HG02970 (cell line): Measurements from ENCODE around the gene IFNA5.
A peak's percentile ranks its signal among the peaks of the same experiment; 100 is the strongest.

Source experiments
- ATAC-seq: cut with Tn5 transposase; IDR thresholded peaks from one replicate; pipeline ENCODE4 v1.9.1; 2021; ENCODE audit warnings: mild to moderate bottlenecking, moderate library complexity, moderate number of reproducible peaks; ENCODE audit not compliant: unreplicated experiment, low FRiP score

Gene IFNA5

GRCh38 chr9:21305213-21305612, at the start of gene IFNA5:
IFNA5 (minus strand) TSS chr9:21305313; CDS start chr9:21305256, 57 bp downstream.
- ATAC-seq, result no peak

GRCh38 chr9:21350787-21351186, 45.7 kb upstream of the IFNA5 start, which contains the start of gene IFNA6:
IFNA6 (minus strand) TSS chr9:21350887; CDS start chr9:21350887, 0 bp downstream.
- ATAC-seq, result no peak

GRCh38 chr9:21348430-21348970, 43.4 kb upstream of the IFNA5 start:
- no peak for ATAC-seq

- ATAC-seq, result no peak
Observed at GRCh38 chr9:21340735-21341134, 35.6 kb upstream of the IFNA5 start.

DNA sequence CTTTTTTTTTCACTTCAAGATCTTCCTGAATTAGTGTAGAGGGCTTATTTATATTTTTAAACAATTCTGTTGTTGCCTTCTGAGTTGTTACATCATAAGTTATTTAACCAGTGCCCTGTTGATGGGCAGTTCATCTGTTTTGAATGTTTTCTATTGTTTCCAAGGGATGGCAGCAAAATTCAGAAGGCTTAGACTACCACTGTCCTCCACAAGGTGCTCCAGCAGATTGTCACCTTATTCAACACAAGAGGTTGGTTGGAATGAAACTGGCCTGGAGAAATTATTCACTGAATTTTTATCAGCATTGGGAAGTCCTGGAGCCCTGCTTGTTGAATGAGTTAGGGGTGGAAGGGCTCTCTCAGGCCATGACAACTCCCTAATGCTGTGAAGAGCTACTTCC, 31.3 kb upstream of the IFNA5 start:
- ATAC-seq, result no peak

DNA sequence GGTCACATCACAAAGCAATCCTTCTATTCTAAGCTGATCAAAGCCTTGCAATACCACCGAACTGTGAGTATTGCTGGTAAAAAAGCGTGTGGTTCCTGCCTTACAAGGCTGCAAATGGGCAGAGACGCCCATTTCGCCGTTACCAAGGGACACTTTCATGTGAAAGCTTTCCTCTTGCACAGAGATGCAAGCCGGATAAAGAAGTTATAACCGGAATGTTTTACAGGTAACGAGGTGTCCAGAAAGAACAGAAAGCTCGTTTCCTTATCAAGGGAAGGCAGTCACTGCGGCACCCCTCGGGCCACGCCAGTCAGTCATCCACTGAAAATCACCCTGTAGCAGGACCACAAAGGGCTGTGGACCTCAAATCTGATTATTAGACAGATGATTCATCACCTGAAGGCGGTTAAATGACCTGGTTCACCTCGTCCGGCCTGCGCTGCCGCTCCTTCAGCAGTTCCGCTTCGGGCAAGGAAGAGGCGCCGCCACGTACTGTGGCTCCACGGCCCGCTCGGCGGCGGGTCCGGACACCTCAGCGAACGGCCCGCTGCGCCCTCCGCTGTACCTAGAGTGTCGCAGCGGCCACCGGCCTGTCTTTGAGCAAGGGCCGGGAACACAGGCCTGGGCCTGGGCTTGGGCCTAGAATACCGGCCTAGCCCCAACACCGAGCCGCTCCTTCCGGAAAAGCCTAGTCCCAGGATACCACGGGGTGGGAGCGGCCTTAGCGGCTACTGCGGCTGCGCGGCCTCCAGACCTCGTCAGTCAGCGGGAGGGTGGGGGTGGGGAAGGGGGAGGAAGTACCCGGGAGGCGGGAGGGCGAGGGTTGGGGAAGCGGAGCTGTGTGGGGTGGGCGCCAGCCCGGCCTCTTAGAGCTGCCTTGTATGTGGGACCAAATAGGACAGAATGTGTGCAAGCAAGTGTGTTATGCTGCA, 29.9 kb upstream of the IFNA5 start, which contains the start of gene KLHL9:
TSS of gene KLHL9 (minus strand) at position 704 of the 932 bp plus-strand sequence. CDS start at position 159, 545 bp downstream.
- peak; percentile 90 for ATAC-seq

DNA sequence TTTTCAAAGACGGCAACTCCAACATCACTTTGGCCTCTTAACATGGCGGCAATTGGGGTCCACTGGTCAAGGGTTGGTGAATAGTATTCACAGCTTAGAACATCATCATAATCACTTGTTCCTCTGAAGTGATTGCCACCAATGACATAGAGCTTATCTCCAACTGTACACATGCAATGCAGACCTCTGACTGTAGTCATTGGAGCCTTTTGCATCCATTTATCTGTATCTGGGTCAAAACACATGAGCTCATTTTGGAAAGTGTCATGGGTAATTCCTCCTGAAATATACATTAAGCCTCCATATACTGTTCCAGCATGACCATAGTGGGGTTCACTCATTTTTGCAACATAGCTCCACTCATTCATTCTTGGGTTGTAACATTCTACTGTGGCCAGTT, 28.1 kb upstream of the IFNA5 start:
- no peak for ATAC-seq

GRCh38 chr9:21331676-21332402, 26.7 kb upstream of the IFNA5 start:
- ATAC-seq, result no peak

GRCh38 chr9:21326526-21327139, 21.5 kb upstream of the IFNA5 start:
- no peak for ATAC-seq

DNA sequence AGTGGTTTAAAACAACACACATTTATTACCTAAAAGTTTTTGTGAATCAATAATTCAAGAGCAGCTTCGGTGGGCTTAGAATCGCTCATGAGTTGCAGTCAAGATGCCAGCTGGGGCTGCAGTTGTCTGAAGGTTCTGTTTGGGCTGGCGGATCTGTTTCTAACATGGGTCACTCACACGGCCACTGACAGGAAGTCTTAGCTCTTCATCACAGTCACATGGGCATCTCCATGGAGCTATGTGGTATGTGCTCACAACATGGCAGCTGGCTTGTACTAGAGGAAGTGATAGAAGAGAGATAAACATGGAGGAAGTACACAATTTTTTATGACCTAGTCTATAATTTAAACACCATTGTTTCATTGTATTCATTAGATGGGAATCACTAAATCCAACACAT, 18.9 kb upstream of the IFNA5 start:
- no peak for ATAC-seq

DNA sequence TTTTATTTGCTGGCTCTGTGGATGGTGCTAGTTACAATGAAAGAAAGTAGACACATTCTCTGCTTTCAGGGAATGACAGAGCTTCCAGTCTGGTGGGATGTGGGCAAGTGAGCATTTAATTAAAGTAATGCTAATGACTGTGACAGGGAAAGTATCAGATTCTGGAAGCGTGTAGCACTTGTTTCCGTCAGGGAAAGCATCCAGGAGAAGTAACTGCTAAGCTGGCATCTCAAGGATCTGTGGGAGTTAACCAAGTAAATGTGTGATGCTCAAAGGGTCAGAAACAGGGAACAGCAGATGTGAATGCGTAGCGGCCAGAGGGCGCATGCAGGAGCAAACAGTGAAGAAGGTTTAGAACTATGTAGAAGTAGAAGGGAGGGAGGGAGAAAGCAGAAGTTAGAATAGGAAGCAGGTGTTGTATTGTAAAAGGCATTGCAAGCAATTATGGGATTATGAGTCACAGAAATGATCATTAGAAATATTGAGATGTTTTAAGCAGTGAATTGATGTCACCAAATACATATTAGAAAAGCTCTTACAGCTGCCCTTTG, 17.9 kb upstream of the IFNA5 start:
- ATAC-seq, result no peak

DNA sequence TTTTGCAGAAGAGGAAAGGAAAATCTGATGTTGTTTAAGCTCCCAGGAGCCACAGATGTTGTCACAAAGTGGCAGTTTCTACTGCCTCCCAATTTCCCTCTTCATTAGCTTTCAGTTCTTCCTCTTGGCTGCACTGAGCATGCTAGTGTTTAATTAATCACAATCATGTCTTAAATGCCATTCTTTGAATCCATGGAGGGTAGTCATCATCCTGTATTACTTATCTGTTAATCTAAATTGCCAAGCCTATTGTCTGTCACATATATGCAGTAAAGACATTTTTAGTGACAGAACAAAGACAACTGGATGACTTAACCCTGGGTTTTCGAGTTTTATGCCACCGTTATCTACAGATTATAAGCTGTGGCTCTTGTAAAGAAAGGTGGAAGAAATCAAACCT, 15.4 kb upstream of the IFNA5 start:
- no peak for ATAC-seq

DNA sequence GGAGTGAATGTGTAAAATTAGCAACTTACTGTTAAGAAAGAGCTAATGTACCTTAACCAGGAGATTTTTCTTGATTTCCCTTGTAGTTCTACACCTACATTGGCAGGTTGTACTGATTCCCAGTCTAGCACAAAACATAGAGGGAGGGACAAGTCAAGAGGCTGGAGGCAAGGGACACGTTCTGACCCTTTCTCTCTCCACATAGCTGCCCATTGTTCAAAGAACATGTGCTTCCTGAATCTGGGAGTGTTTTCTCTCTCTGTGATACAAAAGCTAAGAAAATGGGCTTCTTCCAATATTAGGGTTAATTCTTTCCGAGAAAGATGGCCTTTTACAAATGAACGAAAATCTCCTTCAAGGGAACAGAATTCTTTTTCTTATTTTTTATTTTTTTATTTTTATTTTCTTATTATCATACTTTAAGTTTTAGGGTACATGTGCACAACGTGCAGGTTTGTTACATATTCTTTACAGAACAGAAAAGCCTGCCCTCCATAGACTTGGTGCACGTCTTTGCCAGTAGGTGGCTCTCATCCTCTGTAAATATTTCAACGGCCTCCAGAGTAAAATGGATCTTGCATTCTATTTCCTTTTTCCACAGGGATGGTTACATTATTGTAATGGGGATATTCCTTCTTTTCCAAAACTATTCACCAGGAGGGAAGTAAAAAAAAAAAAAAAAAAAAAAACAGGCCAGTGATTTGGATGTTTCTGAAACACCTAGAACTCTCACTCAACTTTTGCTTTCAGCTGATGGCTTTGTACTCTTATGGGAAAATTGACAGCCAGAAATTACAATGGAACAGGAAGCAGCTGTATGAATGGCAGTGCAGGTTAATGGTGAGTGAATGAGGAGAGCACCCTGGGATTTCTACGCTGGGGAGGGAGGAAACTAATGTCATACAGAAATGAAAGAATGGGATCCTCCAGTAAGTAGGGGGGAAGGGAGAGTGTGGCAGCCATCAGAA, 13.1 kb upstream of the IFNA5 start:
- no peak for ATAC-seq

- ATAC-seq, result no peak
Observed at GRCh38 chr9:21316860-21317259, 11.7 kb upstream of the IFNA5 start.

DNA sequence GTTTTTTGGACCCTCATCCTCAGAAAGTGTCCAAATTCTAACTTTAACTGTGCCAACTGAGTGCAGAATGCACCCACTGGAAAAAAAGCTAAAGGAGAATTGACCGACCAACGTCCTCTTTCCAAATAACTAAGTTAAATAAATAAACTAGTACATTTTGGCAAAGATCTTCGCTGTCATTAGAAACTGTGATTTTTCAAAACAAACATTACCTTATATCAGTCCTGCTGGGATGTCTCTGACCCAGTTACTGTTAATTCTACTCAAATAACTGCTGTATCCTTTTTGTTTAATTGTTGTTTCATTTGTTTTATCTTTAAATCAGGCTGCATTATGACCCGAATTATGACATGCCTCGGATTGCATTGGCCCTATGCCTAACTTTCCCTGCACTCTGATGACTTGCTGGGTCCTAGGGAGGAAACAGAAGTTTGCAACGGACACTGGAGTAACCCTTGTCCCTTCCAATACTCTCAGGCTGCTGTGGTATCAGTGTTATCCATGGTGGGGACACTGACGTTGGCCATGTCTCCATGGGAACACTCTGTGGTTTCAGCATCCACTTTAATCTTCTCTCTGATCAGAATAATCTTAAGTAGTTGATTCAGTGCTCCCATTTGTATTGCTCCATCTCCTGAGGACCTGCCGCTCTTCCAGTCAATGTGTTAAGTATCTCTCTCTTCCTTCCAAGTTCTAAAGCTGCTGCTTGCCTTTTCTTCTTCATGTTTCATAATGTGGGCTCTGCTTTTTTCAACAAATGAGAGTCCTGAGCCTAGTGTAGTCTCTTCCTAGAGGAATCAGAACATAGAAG, 11.1 kb upstream of the IFNA5 start:
- ATAC-seq, result no peak

GRCh38 chr9:21314152-21314551, 9.0 kb upstream of the IFNA5 start:
- ATAC-seq, result no peak

DNA sequence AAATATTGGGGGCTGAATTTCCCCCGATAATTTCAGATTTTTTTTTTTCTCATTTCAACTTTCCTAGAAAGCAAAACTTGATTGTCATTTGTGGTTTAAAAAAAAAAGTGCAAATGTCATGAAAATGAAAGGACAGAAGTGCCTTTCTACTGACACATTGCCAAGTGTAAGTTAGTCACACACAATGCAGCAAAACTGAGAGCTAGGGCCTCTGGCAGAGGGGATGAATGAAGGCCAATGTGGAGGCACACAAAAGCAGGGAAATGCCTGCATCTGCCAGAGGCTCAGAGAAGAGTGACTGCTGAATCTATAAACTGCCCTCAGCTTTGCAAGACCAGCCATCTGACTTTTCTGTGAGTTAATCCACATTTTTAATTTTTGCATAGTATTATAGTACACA, 6.8 kb upstream of the IFNA5 start:
- no peak for ATAC-seq

DNA sequence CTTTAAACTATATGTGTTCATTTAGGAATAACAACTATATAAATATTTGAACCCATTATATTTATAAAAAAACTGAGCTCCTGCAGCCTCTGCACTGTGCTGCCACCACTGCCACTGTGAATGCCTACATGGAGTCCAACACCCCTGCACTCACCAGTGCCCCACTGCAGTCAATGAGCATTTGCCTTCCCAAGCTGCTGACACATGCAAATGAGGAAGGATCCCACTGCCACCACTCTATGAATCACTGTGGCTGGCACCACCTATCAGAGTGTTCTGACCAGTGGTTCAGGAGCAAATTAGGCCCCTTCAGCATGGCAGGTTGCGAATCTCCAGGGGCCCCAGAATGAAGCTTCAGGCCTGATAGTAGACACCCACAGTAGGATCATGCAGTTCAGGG, 9.1 kb downstream of the IFNA5 start:
- no peak for ATAC-seq
